Lower leg skin (tissue), 4 donors: Measurements from ENCODE around the gene VAV2. TPM values are rescaled to one million over a fixed set of nuclear protein-coding genes. Genes with fewer than 3 reads are reported as not detected.

Experiments
- DNase-seq, 2 donors: peaks; one replicate each; pipeline ENCODE4 v3.0.0-alpha.2; 2019; ENCODE audit warnings: low spot score in 2 of 2
- H3K4me3 ChIP-seq: fragments of 200-600 bp; sonication (generic); 2 replicates; pipeline ENCODE4 v1.5.1; 2017; ENCODE audit warnings: mild to moderate bottlenecking, low read depth; ENCODE audit not compliant: poor library complexity, severe bottlenecking
- POLR2A ChIP-seq, 2 donors: fragments of 450-650 bp; IDR thresholded peaks; one replicate each; pipeline ENCODE4 v1.6.1; 2016 to 2017; ENCODE audit warnings: antibody characterized with exemption in 2 of 2, mild to moderate bottlenecking in 1 of 2, moderate library complexity in 1 of 2
- WGBS, 2 donors: methylation state at CpG; one replicate each; pipeline ENCODE4 v1.1.5; 2018; 5-methylcytosine and 5-hydroxymethylcytosine counted together
- intact Hi-C: fragments of 100-400 bp; cut with DNase I; formaldehyde crosslinking; loops from one replicate; pipeline ENCODE4 v1.15.0; 2023; ENCODE audit warnings: low total_unique reads
- total RNA-seq, 4 donors: library from RNA; depleted of rRNA; stranded (reverse); fragments of >200 nt; gene quantifications; one replicate each; pipeline ENCODE4 v1.1.0, GENCODE V29; 2016
- TF ChIP-seq, protein P1 (sequence below), 3 donors: fragments of 450-650 bp; IDR thresholded peaks; one replicate each; pipeline ENCODE4 v1.5.1; 2016; ENCODE audit warnings: antibody characterized with exemption in 3 of 3, mild to moderate bottlenecking in 3 of 3, moderate library complexity in 2 of 3

The VAV2 gene
- total RNA-seq, 4 donors from 2014 or later, result 6.8 to 9.1 (median 7.5) TPM

DNA sequence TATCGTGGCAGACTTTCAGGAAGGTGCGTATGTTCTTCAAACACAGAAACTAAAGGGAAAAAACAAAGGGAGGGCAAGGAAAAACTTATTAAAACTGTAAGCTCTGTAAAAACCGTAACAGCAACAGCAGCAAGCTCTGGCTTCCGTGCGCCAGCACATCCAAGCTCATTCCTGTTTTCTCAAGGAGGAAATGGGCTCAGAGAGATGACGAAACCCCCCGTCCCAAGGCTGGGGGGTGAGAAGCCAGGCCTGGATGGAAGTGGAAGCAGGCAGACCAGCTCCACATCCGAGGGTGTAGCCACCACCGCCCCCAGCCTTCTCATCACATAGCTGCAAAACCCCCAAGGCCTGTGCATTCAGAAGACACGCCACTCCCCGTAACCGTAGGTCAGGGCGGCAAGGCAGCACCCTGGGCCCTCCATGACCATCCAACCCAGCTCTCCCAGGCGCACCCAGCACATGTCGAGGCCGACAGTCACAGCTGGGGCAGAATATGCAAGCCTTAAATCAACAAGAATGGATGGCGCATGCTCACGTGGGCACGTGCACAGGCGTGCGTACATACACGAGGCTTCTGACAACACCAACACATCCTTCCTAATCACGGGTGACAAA lies 52.8 kb downstream of the VAV2 start:
- WGBS, 2 donors, result 87 to 88% methylated on average over 22 to 23 of the region's 23 CpGs
- TF ChIP-seq POLR2A (IDR thresholded peaks at IDR 0.05), result no peak
- TF ChIP-seq, protein P1, sequence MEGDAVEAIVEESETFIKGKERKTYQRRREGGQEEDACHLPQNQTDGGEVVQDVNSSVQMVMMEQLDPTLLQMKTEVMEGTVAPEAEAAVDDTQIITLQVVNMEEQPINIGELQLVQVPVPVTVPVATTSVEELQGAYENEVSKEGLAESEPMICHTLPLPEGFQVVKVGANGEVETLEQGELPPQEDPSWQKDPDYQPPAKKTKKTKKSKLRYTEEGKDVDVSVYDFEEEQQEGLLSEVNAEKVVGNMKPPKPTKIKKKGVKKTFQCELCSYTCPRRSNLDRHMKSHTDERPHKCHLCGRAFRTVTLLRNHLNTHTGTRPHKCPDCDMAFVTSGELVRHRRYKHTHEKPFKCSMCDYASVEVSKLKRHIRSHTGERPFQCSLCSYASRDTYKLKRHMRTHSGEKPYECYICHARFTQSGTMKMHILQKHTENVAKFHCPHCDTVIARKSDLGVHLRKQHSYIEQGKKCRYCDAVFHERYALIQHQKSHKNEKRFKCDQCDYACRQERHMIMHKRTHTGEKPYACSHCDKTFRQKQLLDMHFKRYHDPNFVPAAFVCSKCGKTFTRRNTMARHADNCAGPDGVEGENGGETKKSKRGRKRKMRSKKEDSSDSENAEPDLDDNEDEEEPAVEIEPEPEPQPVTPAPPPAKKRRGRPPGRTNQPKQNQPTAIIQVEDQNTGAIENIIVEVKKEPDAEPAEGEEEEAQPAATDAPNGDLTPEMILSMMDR (IDR thresholded peaks at IDR 0.05), result no peak
- intact Hi-C loops, result no loop called here
- no peak for DNase-seq
- H3K4me3 ChIP-seq, result no peak overlapping the region

DNA sequence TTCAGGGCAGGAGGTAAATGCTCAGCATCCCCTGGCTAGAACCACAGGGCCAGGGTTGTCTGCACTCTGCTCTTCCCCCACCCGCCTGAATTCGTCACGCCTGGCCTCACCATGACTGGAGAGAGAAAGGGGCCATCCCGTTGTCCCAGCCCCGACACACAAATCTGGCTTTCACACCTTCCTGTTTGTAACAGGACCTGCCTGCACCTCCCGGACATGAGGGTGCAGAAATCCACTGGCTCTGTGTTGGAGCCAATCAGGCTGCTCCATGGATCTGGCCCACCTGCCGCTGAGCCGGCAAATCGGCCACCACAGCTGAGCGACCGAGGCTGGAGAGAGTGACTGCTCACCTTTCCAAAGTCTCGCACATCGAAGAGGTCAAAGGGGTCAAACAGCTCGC lies 53.4 kb downstream of the VAV2 start:
- DNase-seq, result no peak
- WGBS, 2 donors, result 87 to 93% methylated on average over 14 of the region's 14 CpGs
- no peak for TF ChIP-seq POLR2A (IDR thresholded peaks at IDR 0.05)
- TF ChIP-seq, protein P1 (IDR thresholded peaks at IDR 0.05), result no peak
- intact Hi-C loops, result no loop called here
- no peak overlapping the region for H3K4me3 ChIP-seq

DNA sequence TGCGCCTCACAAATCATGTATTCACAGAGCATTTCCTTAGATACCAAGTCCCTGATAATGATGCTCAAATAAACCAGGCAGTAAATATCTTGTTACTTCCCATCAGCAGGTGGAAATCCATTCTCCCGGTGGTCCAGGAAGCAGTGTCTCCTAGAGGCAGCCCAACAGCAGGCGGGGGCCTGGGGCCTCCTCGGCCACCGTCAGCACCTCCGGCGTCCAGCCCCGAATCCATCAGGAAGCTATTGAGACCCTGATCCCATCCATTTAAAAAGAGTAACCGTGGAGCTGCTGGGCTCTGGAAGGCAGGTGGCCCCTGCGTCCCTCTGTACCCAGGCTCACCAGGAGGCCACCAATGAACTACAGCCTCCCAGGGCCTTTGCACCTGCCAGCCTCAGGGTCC lies 54.0 kb downstream of the VAV2 start:
- intact Hi-C loops, result no loop called here
- H3K4me3 ChIP-seq, result no peak overlapping the region
- DNase-seq, result no peak
- WGBS, 2 donors, result 95 to 98% methylated on average over 10 of the region's 10 CpGs
- TF ChIP-seq, protein P1 (IDR thresholded peaks at IDR 0.05), result no peak
- TF ChIP-seq POLR2A (IDR thresholded peaks at IDR 0.05), result no peak

DNA sequence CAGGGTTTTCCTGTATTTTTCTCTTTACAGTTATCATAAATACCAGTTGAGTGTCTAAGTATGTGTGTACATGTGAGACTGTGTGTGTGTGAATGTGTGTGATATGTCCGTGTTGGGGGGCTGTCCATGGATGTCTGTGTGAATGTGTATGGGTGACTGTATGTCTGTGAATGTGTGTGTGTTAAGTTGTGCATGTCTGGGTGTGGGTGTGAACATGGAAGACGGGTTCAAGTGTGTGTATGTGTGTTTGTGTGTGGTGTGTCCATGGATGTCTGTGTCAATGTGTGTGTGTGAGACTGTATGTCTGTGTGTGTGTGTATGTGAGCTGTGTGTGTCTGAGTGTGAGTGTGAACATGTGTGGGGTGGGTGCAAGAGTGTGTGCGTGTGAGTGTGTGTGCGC lies 55.0 kb downstream of the VAV2 start:
- no peak overlapping the region for H3K4me3 ChIP-seq
- WGBS, 2 donors, result 71 to 83% methylated on average over 4 of the region's 4 CpGs
- TF ChIP-seq POLR2A (IDR thresholded peaks at IDR 0.05), result no peak
- TF ChIP-seq, protein P1 (IDR thresholded peaks at IDR 0.05), result no peak
- intact Hi-C loops, result no loop called here
- no peak for DNase-seq

DNA sequence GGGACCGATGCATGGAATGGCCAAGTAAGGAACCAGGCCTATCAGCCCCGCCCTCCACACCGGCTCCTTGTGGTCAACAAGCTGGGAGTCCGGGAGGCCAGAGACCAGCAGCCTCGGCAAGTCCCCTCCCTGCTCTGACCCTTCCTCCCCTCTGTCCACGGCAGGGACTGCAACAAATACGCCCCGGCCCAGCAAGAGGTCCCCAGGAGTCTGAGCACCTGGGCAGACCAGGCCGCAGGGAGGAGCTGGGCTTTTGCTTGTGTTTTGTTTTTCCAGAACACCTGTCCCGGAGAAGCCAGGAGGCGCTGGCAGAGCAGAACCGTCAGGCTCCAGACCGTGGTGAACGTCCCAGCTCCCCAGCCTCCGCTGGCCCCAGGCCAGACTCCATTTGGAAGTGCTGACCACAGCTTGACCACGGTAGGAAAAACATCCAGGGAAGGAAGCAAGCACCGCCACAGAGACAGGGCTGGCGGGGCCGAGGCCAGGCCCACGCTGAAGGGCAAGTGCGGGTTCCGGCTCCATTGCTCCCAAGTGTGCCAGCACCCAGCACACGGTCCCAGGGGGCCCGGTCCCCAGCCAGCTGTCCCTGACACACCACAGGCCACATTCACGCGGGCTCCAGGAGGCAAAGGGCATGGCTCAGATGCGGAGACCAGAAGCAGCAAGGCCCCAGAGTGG lies 56.7 kb downstream of the VAV2 start:
- TF ChIP-seq, protein P1 (IDR thresholded peaks at IDR 0.05), result no peak
- TF ChIP-seq POLR2A (IDR thresholded peaks at IDR 0.05), result no peak
- H3K4me3 ChIP-seq, result no peak overlapping the region
- WGBS, 2 donors, result 71 to 90% methylated on average over 8 to 15 of the region's 27 CpGs
- no peak for DNase-seq
- intact Hi-C loops, result no loop called here
